ENCODE results near the gene KRTAP1-1. TPM values are rescaled to one million over a fixed set of nuclear protein-coding genes. Genes with fewer than 3 reads are reported as not detected.

KRTAP1-1 gene
- total RNA-seq, 1 experiment from 2014 or later: not detected

DNA sequence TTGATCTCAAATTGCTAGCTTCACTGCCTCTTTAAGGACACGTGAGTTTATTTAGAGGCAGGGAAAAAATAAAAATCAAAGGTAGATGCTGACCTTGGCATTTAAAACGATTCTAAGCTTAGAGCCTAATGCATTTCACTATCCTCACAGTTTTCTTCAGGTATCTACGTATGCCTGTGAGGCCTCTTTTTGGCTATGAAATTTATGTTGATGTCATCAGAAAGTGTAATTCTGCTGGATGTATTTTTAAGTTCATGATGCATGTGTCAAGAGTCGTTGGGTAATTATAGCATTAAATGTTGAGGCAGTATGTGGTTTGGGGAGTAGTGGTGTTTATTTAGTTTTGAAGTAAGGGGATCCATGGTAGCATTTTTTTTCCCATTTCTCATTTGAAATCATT, 37.3 kb downstream of the KRTAP1-1 start:
- ATAC-seq: no peak
- Histone ChIP-seq H3K27me3 (ENCODE audit: insufficient read depth, low read length) (no peaks in the 10 kb centered on the region), H3K9me3 (ENCODE audit: control insufficient read depth in 1 of 2, insufficient read depth in 1 of 2, low read depth in 1 of 2, low read length in 2 of 2) (no peaks in the 10 kb centered on the region), H3K4me3 (replicated peaks in 1 of 2; ENCODE audit: low read depth in 1 of 2, low read length in 2 of 2) (no peak overlapping the region), H3K27ac (ENCODE audit: low read depth, low read length) (no peak overlapping the region), H2AFZ (ENCODE audit: low read depth, low read length, poor library complexity, severe bottlenecking) (no peak overlapping the region), H3K36me3 (ENCODE audit: control insufficient read depth in 1 of 2, insufficient read depth in 2 of 2, low read length in 2 of 2) (no peaks in the 10 kb centered on the region), H4K20me1 (ENCODE audit: insufficient read depth) (no peaks in the 10 kb centered on the region), H3K79me2 (ENCODE audit: insufficient read depth, low read length) (no peaks in the 10 kb centered on the region), H3K4me2 (ENCODE audit: low read length) (no peak overlapping the region), H3K9me2 (ENCODE audit: insufficient read depth) (no peaks in the 10 kb centered on the region), H3K9ac (ENCODE audit: low read length) (no peak overlapping the region), H3K4me1 (ENCODE audit: control insufficient read depth in 1 of 2, insufficient read depth in 2 of 2, low read length in 2 of 2) (peaks cover 0 to 1% of the 10 kb centered on the region in 2 experiments; a peak in 2 of 4 replicates)
- CTCF ChIA-PET: no interaction called here
- no TSS peak for BruUV-seq (replicated peaks)
- POLR2A ChIA-PET: interaction anchor here (0.7 to 1.1 kb wide), 2 partner anchors 16 to 511 kb away, joined by 3 read pairs; no protein-coding TSS in a partner anchor
- TF ChIP-seq, protein P1, sequence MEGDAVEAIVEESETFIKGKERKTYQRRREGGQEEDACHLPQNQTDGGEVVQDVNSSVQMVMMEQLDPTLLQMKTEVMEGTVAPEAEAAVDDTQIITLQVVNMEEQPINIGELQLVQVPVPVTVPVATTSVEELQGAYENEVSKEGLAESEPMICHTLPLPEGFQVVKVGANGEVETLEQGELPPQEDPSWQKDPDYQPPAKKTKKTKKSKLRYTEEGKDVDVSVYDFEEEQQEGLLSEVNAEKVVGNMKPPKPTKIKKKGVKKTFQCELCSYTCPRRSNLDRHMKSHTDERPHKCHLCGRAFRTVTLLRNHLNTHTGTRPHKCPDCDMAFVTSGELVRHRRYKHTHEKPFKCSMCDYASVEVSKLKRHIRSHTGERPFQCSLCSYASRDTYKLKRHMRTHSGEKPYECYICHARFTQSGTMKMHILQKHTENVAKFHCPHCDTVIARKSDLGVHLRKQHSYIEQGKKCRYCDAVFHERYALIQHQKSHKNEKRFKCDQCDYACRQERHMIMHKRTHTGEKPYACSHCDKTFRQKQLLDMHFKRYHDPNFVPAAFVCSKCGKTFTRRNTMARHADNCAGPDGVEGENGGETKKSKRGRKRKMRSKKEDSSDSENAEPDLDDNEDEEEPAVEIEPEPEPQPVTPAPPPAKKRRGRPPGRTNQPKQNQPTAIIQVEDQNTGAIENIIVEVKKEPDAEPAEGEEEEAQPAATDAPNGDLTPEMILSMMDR (IDR thresholded peaks at IDR 0.05 in 2 of 3, conservative IDR thresholded peaks at IDR 0.05 in 1 of 3; ENCODE audit: borderline replicate concordance in 1 of 3, insufficient read depth in 1 of 3, low read depth in 2 of 3, low read length in 2 of 3): no peak
- no peak for TF ChIP-seq EZH2phosphoT487 (IDR thresholded peaks at IDR 0.05; ENCODE audit: borderline replicate concordance)
- TF ChIP-seq, protein P2, sequence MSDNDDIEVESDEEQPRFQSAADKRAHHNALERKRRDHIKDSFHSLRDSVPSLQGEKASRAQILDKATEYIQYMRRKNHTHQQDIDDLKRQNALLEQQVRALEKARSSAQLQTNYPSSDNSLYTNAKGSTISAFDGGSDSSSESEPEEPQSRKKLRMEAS (IDR thresholded peaks at IDR 0.05): no peak
- TF ChIP-seq, protein P3, sequence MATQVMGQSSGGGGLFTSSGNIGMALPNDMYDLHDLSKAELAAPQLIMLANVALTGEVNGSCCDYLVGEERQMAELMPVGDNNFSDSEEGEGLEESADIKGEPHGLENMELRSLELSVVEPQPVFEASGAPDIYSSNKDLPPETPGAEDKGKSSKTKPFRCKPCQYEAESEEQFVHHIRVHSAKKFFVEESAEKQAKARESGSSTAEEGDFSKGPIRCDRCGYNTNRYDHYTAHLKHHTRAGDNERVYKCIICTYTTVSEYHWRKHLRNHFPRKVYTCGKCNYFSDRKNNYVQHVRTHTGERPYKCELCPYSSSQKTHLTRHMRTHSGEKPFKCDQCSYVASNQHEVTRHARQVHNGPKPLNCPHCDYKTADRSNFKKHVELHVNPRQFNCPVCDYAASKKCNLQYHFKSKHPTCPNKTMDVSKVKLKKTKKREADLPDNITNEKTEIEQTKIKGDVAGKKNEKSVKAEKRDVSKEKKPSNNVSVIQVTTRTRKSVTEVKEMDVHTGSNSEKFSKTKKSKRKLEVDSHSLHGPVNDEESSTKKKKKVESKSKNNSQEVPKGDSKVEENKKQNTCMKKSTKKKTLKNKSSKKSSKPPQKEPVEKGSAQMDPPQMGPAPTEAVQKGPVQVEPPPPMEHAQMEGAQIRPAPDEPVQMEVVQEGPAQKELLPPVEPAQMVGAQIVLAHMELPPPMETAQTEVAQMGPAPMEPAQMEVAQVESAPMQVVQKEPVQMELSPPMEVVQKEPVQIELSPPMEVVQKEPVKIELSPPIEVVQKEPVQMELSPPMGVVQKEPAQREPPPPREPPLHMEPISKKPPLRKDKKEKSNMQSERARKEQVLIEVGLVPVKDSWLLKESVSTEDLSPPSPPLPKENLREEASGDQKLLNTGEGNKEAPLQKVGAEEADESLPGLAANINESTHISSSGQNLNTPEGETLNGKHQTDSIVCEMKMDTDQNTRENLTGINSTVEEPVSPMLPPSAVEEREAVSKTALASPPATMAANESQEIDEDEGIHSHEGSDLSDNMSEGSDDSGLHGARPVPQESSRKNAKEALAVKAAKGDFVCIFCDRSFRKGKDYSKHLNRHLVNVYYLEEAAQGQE (IDR thresholded peaks at IDR 0.05; ENCODE audit: low read depth): no peak
- no peak for TF ChIP-seq JUND (IDR thresholded peaks at IDR 0.05)
- TF ChIP-seq YY1 (IDR thresholded peaks at IDR 0.05; ENCODE audit: extremely low read depth, insufficient replicate concordance, low read depth, low read length): no peak
- no peak for TF ChIP-seq TCF7L2 (IDR thresholded peaks at IDR 0.05; ENCODE audit: borderline replicate concordance, extremely low read depth, insufficient read depth, insufficient read length)
- RAD21 ChIA-PET (ENCODE audit: low non-redundant PET in 1 of 2, low total read pairs in 2 of 2, uncharacterized antibody in 2 of 2, unreplicated experiment in 2 of 2): no interaction called here
- intact Hi-C loops (cut with micrococcal nuclease): no loop called here
- DNase-seq (ENCODE audit: low read depth, low spot score): no peak

Data from HCT116 (cell line).